Liver (tissue), 9 donors: ENCODE measurements around the gene CLMN. TPM values are rescaled to one million over a fixed set of nuclear protein-coding genes. Genes with fewer than 3 reads are reported as not detected.

Source experiments
- DNase-seq: peaks from one replicate; pipeline ENCODE4 v3.0.0-alpha.2; 2017; ENCODE audit warnings: low spot score
- H3K27ac ChIP-seq, 2 donors: one replicate each; pipeline ENCODE4 v1.7.0; 2013; ENCODE audit warnings: inconsistent platforms in 2 of 2, low read length in 2 of 2, control low read depth in 1 of 2, low read depth in 1 of 2, mild to moderate bottlenecking in 1 of 2
- H3K27me3 ChIP-seq, 4 donors: one replicate each; pipeline versions ENCODE4 v1.6.1 to v1.7.0; 2013; ENCODE audit warnings: low read length in 3 of 4, inconsistent platforms in 1 of 4, mild to moderate bottlenecking in 1 of 4, moderate library complexity in 1 of 4; ENCODE audit not compliant: control insufficient read depth in 4 of 4, insufficient read depth in 4 of 4
- H3K36me3 ChIP-seq, 4 donors: one replicate each; pipeline versions ENCODE4 v1.6.1 to v1.7.0; 2013; ENCODE audit warnings: low read length in 3 of 4, mild to moderate bottlenecking in 3 of 4, low read depth in 1 of 4, moderate library complexity in 1 of 4; ENCODE audit not compliant: control insufficient read depth in 4 of 4, insufficient read depth in 3 of 4
- H3K4me1 ChIP-seq, 4 donors: one replicate each; pipeline versions ENCODE4 v1.6.1 to v1.7.0; 2013; ENCODE audit warnings: low read length in 3 of 4, mild to moderate bottlenecking in 3 of 4, moderate library complexity in 1 of 4; ENCODE audit not compliant: control insufficient read depth in 4 of 4, insufficient read depth in 4 of 4
- H3K4me3 ChIP-seq, 3 donors: one replicate each; pipeline versions ENCODE4 v1.6.1 to v1.7.0; 2013; ENCODE audit warnings: low read length in 3 of 3, control low read depth in 1 of 3, low read depth in 1 of 3, mild to moderate bottlenecking in 1 of 3
- H3K9ac ChIP-seq, 2 donors: one replicate each; pipeline ENCODE4 v1.7.0; 2013; ENCODE audit warnings: low read length in 2 of 2, mild to moderate bottlenecking in 2 of 2, moderate library complexity in 2 of 2, control low read depth in 1 of 2, low read depth in 1 of 2
- H3K9me3 ChIP-seq, 4 donors: one replicate each; pipeline versions ENCODE4 v1.6.1 to v1.7.0; 2013; ENCODE audit warnings: low read length in 3 of 4; ENCODE audit not compliant: control insufficient read depth in 4 of 4
- ATF3 ChIP-seq: IDR thresholded peaks from 2 replicates; pipeline ENCODE4 v1.6.1; 2016; ENCODE audit warnings: antibody characterized with exemption
- EGR1 ChIP-seq, 2 donors: IDR thresholded peaks; 2 replicates each; pipeline ENCODE4 v1.6.1; 2016 to 2018; ENCODE audit warnings: antibody characterized with exemption in 2 of 2, low read depth in 2 of 2
- FOXA2 ChIP-seq: IDR thresholded peaks from 2 replicates; pipeline ENCODE4 v1.6.1; 2016; ENCODE audit warnings: antibody characterized with exemption
- GABPA ChIP-seq, 2 donors: IDR thresholded peaks in 1 of 2; conservative IDR thresholded peaks in 1 of 2; 2 replicates each; pipeline ENCODE4 v1.6.1; 2016; ENCODE audit warnings: antibody characterized with exemption in 2 of 2, mild to moderate bottlenecking in 1 of 2, moderate library complexity in 1 of 2
- HNF4A ChIP-seq, 2 donors: conservative IDR thresholded peaks; 2 replicates each; pipeline ENCODE4 v1.6.1; 2016; ENCODE audit warnings: antibody characterized with exemption in 2 of 2, mild to moderate bottlenecking in 2 of 2
- JUND ChIP-seq, 2 donors: IDR thresholded peaks; 2 replicates each; pipeline ENCODE4 v1.6.1; 2016; ENCODE audit warnings: antibody characterized with exemption in 2 of 2
- NR2F2 ChIP-seq: IDR thresholded peaks from 2 replicates; pipeline ENCODE4 v1.6.1; 2016; ENCODE audit warnings: antibody characterized with exemption
- REST ChIP-seq: IDR thresholded peaks from 2 replicates; pipeline ENCODE4 v1.6.1; 2016; ENCODE audit warnings: antibody characterized with exemption, mild to moderate bottlenecking
- RXRA ChIP-seq, 2 donors: IDR thresholded peaks; 2 replicates each; pipeline ENCODE4 v1.6.1; 2017 to 2018; ENCODE audit warnings: antibody characterized with exemption in 2 of 2, mild to moderate bottlenecking in 1 of 2
- SP1 ChIP-seq: IDR thresholded peaks from 2 replicates; pipeline ENCODE4 v1.6.1; 2018; ENCODE audit warnings: antibody characterized with exemption, mild to moderate bottlenecking
- TAF1 ChIP-seq: conservative IDR thresholded peaks from 2 replicates; pipeline ENCODE4 v1.6.1; 2016; ENCODE audit warnings: antibody characterized with exemption, mild to moderate bottlenecking
- YY1 ChIP-seq: IDR thresholded peaks from 2 replicates; pipeline ENCODE4 v1.6.1; 2016; ENCODE audit warnings: antibody characterized with exemption, mild to moderate bottlenecking
- WGBS: extraction: QIAGEN DNeasy Blood & Tissue Kit; methylation state at CpG from one replicate; pipeline ENCODE4 v1.1.7; 2013; 5-methylcytosine and 5-hydroxymethylcytosine counted together
- polyA plus RNA-seq, 2 donors: library from polyadenylated mRNA; stranded (reverse) in 1 of 2; unstranded in 1 of 2; fragments of 200-250 nt in 1 of 2; fragments of >200 nt in 1 of 2; fragmentation: Nextera tagmentation in 1 of 2; extraction: Ambion mirVana in 1 of 2; gene quantifications; one replicate each; pipeline versions ENCODE4 v1.2.1 to v1.2.3, GENCODE V29; 2013 to 2015
- total RNA-seq, 2 donors: library from RNA; depleted of rRNA; stranded (reverse); fragments of >200 nt; gene quantifications; one replicate each; pipeline ENCODE4 v1.2.3, GENCODE V29; 2014
- TF ChIP-seq, protein P1 (sequence below): fragments of 150-350 bp; IDR thresholded peaks from 2 replicates; pipeline ENCODE4 v1.5.1; 2017; ENCODE audit warnings: improper control_type of control experiment, low read depth, low read length; ENCODE audit not compliant: missing input control
- TF ChIP-seq, protein P2 (sequence below): IDR thresholded peaks from 2 replicates; pipeline ENCODE4 v1.6.1; 2016; ENCODE audit warnings: antibody characterized with exemption
- donor health status: healthy.
- donor health status: healthy.
- donor health status: healthy.
- donor health status: healthy.
- donor health status: healthy.

CLMN gene
- total and polyA plus RNA-seq, 4 donors = 6.0 to 41.1 (median 24.1) TPM

GRCh38 chr14:95189367-95190132 lies 130.2 kb downstream of the CLMN start:
- no peaks in the 10 kb centered on the region for H3K27me3 ChIP-seq
- peaks cover 1 to 13% (median 12%) of the 10 kb centered on the region in 4 donors for H3K4me1 ChIP-seq
- no peak overlapping the region for H3K4me3 ChIP-seq
- TF ChIP-seq EGR1 (IDR thresholded peaks at IDR 0.05; ENCODE audit: low read depth in 2 of 2) (no peak), HNF4A (conservative IDR thresholded peaks at IDR 0.05) (no peak), REST (no peak), RXRA (IDR thresholded peaks at IDR 0.05) (no peak), GABPA (IDR thresholded peaks at IDR 0.05 in 1 of 2, conservative IDR thresholded peaks at IDR 0.05 in 1 of 2) (no peak), NR2F2 (no peak), JUND (IDR thresholded peaks at IDR 0.05) (no peak), SP1 (no peak), FOXA2 (no peak)
- TF ChIP-seq, protein P1, sequence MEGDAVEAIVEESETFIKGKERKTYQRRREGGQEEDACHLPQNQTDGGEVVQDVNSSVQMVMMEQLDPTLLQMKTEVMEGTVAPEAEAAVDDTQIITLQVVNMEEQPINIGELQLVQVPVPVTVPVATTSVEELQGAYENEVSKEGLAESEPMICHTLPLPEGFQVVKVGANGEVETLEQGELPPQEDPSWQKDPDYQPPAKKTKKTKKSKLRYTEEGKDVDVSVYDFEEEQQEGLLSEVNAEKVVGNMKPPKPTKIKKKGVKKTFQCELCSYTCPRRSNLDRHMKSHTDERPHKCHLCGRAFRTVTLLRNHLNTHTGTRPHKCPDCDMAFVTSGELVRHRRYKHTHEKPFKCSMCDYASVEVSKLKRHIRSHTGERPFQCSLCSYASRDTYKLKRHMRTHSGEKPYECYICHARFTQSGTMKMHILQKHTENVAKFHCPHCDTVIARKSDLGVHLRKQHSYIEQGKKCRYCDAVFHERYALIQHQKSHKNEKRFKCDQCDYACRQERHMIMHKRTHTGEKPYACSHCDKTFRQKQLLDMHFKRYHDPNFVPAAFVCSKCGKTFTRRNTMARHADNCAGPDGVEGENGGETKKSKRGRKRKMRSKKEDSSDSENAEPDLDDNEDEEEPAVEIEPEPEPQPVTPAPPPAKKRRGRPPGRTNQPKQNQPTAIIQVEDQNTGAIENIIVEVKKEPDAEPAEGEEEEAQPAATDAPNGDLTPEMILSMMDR = no peak
- TF ChIP-seq, protein P2, sequence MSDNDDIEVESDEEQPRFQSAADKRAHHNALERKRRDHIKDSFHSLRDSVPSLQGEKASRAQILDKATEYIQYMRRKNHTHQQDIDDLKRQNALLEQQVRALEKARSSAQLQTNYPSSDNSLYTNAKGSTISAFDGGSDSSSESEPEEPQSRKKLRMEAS = no peak
- 79% methylated on average over 5 of the region's 5 CpGs for WGBS
- no peak overlapping the region for H3K27ac ChIP-seq
- no peak overlapping the region for H3K9ac ChIP-seq
- DNase-seq = no peak
- peaks cover 0 to 11% (median 1%) of the 10 kb centered on the region in 4 donors for H3K36me3 ChIP-seq
- H3K9me3 ChIP-seq = no peaks in the 10 kb centered on the region

DNA sequence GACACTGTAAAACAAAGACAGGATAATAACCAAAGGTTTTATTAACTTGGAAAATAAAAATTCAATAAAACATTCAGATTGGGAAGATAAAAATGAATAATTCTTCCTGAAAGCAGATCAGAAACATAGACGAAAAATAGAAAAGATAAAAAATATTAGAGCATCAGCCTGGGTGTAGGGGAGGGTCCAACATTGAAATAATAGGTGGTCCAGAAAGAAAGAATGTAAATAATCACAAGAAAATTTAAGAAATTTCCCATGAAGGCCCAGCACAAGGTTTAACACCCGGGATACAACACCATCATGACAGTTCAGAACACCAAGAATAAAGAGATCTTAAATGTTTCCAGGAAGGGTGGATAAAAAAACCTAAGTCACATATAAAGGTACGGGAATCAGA lies 131.3 kb downstream of the CLMN start:
- Histone ChIP-seq H3K9ac (no peak overlapping the region), H3K36me3 (peaks cover 0 to 7% (median 1%) of the 10 kb centered on the region in 4 donors), H3K4me3 (no peak overlapping the region), H3K4me1 (peaks cover 4 to 25% (median 24%) of the 10 kb centered on the region in 4 donors), H3K27ac (no peak overlapping the region), H3K9me3 (no peaks in the 10 kb centered on the region), H3K27me3 (no peaks in the 10 kb centered on the region)
- DNase-seq = no peak
- no peak for TF ChIP-seq FOXA2
- TF ChIP-seq NR2F2 = no peak
- no peak for TF ChIP-seq YY1
- TF ChIP-seq JUND (IDR thresholded peaks at IDR 0.05) = no peak
- TF ChIP-seq HNF4A (conservative IDR thresholded peaks at IDR 0.05) = no peak
- TF ChIP-seq, protein P2 = no peak
- TF ChIP-seq ATF3 = no peak
- no peak for TF ChIP-seq TAF1
- TF ChIP-seq EGR1 (IDR thresholded peaks at IDR 0.05; ENCODE audit: low read depth in 2 of 2) = no peak
- TF ChIP-seq GABPA (IDR thresholded peaks at IDR 0.05 in 1 of 2, conservative IDR thresholded peaks at IDR 0.05 in 1 of 2) = no peak
- 94% methylated on average over 3 of the region's 3 CpGs for WGBS
